Measurements from ENCODE around the gene ARMH4.

DNA sequence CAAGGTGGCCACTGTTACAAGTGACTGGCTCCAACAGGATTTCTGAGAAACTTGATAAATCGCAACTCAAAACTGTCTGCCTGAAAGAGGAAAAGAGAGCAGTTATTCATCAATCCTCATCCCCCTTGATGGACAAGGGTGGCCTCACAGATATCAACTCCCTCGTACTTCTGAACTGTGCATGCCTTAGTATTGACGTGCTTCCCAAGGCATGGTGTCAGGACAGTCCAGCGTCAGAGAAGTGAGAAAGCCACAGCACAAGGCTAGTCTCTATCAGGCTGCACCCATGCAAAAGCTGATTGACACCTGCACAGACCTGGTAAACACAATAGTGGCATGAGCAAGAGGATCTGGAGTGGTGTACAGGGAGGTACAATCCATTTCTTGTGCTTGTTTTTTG, 160.7 kb downstream of the ARMH4 start:
- no peak for TF ChIP-seq POLR2A (IDR thresholded peaks at IDR 0.05)
- TF ChIP-seq, protein P1, sequence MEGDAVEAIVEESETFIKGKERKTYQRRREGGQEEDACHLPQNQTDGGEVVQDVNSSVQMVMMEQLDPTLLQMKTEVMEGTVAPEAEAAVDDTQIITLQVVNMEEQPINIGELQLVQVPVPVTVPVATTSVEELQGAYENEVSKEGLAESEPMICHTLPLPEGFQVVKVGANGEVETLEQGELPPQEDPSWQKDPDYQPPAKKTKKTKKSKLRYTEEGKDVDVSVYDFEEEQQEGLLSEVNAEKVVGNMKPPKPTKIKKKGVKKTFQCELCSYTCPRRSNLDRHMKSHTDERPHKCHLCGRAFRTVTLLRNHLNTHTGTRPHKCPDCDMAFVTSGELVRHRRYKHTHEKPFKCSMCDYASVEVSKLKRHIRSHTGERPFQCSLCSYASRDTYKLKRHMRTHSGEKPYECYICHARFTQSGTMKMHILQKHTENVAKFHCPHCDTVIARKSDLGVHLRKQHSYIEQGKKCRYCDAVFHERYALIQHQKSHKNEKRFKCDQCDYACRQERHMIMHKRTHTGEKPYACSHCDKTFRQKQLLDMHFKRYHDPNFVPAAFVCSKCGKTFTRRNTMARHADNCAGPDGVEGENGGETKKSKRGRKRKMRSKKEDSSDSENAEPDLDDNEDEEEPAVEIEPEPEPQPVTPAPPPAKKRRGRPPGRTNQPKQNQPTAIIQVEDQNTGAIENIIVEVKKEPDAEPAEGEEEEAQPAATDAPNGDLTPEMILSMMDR (IDR thresholded peaks at IDR 0.05): no peak
